HepG2 (cell line): ENCODE data around the gene EEPD1. TPM values are rescaled to one million over a fixed set of nuclear protein-coding genes. Genes with fewer than 3 reads are reported as not detected.

ENCODE experiments used
- ADNP ChIP-seq: sonication (generic); formaldehyde crosslinking; IDR thresholded peaks from 2 replicates; pipeline ENCODE4 v1.4.0; 2020; ENCODE audit warnings: missing genetic modification reagents
- ATF7 ChIP-seq, 2 experiments: fragments of 450-650 bp in 1 of 2; sonication (generic) in 1 of 2; formaldehyde crosslinking in 1 of 2; IDR thresholded peaks; 2 replicates each; pipeline versions ENCODE4 v1.4.0 to v1.6.1; 2016 to 2020; ENCODE audit warnings: antibody characterized with exemption in 1 of 2, mild to moderate bottlenecking in 1 of 2, missing genetic modification reagents in 1 of 2
- KLF11 ChIP-seq: IDR thresholded peaks from 2 replicates; pipeline ENCODE4 v1.6.1; 2016; ENCODE audit warnings: missing compliant biosample characterization
- MED1 ChIP-seq: sonication (generic); formaldehyde crosslinking; IDR thresholded peaks from 2 replicates; pipeline ENCODE4 v1.4.0; 2020; ENCODE audit warnings: missing genetic modification reagents
- NR3C1 ChIP-seq: sonication (generic); formaldehyde crosslinking; IDR thresholded peaks from 2 replicates; pipeline ENCODE4 v1.4.0; 2020; ENCODE audit warnings: missing genetic modification reagents
- POLR2A ChIP-seq, 2 experiments: IDR thresholded peaks; 2 replicates each; pipeline ENCODE4 v1.6.1; 2011; ENCODE audit warnings: low read depth in 2 of 2, low read length in 2 of 2, mild to moderate bottlenecking in 1 of 2, moderate library complexity in 1 of 2; ENCODE audit not compliant: insufficient read depth in 1 of 2
- RFX3 ChIP-seq: IDR thresholded peaks from 2 replicates; pipeline ENCODE4 v1.6.1; 2016; ENCODE audit warnings: missing biosample characterization, missing genetic modification reagents
- SOX13 ChIP-seq, 3 experiments: fragments of 450-650 bp in 1 of 3; sonication (generic) in 1 of 3; formaldehyde crosslinking in 1 of 3; IDR thresholded peaks in 2 of 3; conservative IDR thresholded peaks in 1 of 3; 2 replicates each; pipeline versions ENCODE4 v1.5.0 to v1.6.1; 2016 to 2020; ENCODE audit warnings: antibody characterized with exemption in 1 of 3, mild to moderate bottlenecking in 1 of 3, missing compliant biosample characterization in 1 of 3, missing genetic modification reagents in 1 of 3, moderate library complexity in 1 of 3
- ZBTB42 ChIP-seq: sonication (generic); formaldehyde crosslinking; IDR thresholded peaks from 2 replicates; pipeline ENCODE4 v1.5.0; 2020; ENCODE audit warnings: mild to moderate bottlenecking, missing genetic modification reagents
- ZBTB49 ChIP-seq: sonication (generic); formaldehyde crosslinking; IDR thresholded peaks from 2 replicates; pipeline ENCODE4 v1.4.0; 2020; ENCODE audit warnings: missing genetic modification reagents, borderline replicate concordance
- ZNF30 ChIP-seq: sonication (generic); formaldehyde crosslinking; IDR thresholded peaks from 2 replicates; pipeline ENCODE4 v1.5.0; 2020; ENCODE audit warnings: mild to moderate bottlenecking, missing genetic modification reagents
- ZNF484 ChIP-seq: sonication (generic); formaldehyde crosslinking; IDR thresholded peaks from 2 replicates; pipeline ENCODE4 v1.5.1; 2020; ENCODE audit warnings: mild to moderate bottlenecking, low read depth, missing genetic modification reagents, borderline replicate concordance
- ZNF546 ChIP-seq: sonication (generic); formaldehyde crosslinking; conservative IDR thresholded peaks from 2 replicates; pipeline ENCODE4 v1.8.1; 2023; ENCODE audit warnings: mild to moderate bottlenecking, missing genetic modification reagents
- ZNF75D ChIP-seq: sonication (generic); formaldehyde crosslinking; IDR thresholded peaks from 2 replicates; pipeline ENCODE4 v1.8.1; 2023; ENCODE audit warnings: missing genetic modification reagents, mild to moderate bottlenecking, borderline replicate concordance
- ZNF775 ChIP-seq: sonication (generic); formaldehyde crosslinking; IDR thresholded peaks from 2 replicates; pipeline ENCODE4 v1.4.0; 2020; ENCODE audit warnings: missing genetic modification reagents, mild to moderate bottlenecking, moderate library complexity, borderline replicate concordance
- ZNF841 ChIP-seq: sonication (generic); formaldehyde crosslinking; IDR thresholded peaks from 2 replicates; pipeline ENCODE4 v1.8.1; 2023; ENCODE audit warnings: missing genetic modification reagents, borderline replicate concordance
- ZSCAN30 ChIP-seq: sonication (generic); formaldehyde crosslinking; IDR thresholded peaks from 2 replicates; pipeline ENCODE4 v1.5.0; 2020; ENCODE audit warnings: mild to moderate bottlenecking, missing genetic modification reagents
- polyA plus RNA-seq, 8 experiments: library from polyadenylated mRNA; depleted of rRNA in 3 of 8; stranded (reverse) in 7 of 8; unstranded in 1 of 8; fragments of >200 nt; fragmentation: Illumina TruSeq in 4 of 8; extraction: Trizol in 4 of 8; gene quantifications; 2 replicates each; pipeline versions ENCODE4 v1.2.1 to v1.2.3, GENCODE V29; 2011 to 2016; ENCODE audit warnings: low read depth in 4 of 8, missing spikeins in 1 of 8, mixed read lengths in 1 of 8; ENCODE audit not compliant: insufficient read depth in 1 of 8
- total RNA-seq, 5 experiments: library from RNA; depleted of rRNA; stranded (reverse); fragments of >200 nt; fragmentation: Illumina TruSeq; extraction: Trizol; gene quantifications; 2 replicates each; pipeline ENCODE4 v1.2.3, GENCODE V29; 2016; ENCODE audit warnings: low read depth in 1 of 5
- TF ChIP-seq, protein P1 (sequence below): sonication (generic); formaldehyde crosslinking; IDR thresholded peaks from 2 replicates; pipeline ENCODE4 v1.4.0; 2020; ENCODE audit warnings: missing genetic modification reagents
- TF ChIP-seq, protein P2 (sequence below): sonication (generic); formaldehyde crosslinking; IDR thresholded peaks from 2 replicates; pipeline ENCODE4 v1.5.1; 2020; ENCODE audit warnings: missing genetic modification reagents, mild to moderate bottlenecking, borderline replicate concordance
- TF ChIP-seq, protein P3 (sequence below): sonication (generic); formaldehyde crosslinking; IDR thresholded peaks from 2 replicates; pipeline ENCODE4 v1.4.0; 2020; ENCODE audit warnings: low read depth, mild to moderate bottlenecking, missing genetic modification reagents

The EEPD1 gene
- total and polyA plus RNA-seq, 2 of the 13 experiments (the other 11 are each of a cell fraction or from before 2014, with no cell fraction given), result 10.1 to 16.4 TPM

DNA sequence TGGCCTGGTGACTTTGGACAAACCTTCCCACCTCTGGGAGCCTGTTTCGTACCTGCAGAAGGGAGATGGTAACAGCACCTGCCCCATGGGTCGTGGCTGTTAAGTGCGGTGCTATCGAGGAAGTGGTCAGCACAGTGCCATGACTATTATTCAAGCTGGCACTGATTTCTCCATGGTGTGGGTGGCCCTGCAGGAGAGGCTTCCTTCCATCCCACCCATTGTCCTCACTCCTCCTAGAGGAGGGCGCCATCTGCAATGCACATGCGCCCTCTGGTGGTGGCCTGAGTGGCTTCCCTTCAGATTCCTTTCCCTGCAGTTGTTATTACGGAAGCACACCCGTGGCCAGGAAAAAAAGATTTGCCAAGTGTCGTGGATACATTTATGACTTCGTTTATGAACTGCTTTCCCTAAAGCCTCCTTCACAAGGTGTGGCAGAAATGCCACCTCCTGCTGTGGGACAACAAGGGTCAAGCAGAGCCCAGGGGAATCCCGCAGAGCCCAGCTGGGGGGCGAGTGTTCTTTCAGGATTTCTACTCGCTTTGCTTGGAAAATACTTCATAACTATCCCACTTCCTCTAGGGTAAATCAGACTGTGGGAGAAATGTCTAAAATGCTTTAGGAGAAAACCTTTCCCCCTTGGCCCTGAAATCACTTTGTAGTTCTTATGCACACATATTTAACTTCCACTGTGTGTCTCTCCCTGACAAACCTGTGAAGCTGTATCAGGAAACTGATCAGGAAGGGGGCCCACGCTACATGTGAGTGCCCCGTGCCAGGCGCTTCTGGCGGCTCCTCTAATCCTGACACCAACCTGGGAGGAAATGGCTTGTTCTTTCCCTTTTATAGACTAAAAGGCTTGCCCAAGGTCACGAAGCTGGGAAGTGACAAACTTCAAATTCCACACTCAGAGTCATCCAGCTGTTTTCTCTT lies 138.6 kb downstream of the EEPD1 start (continued):
- TF ChIP-seq, protein P1, sequence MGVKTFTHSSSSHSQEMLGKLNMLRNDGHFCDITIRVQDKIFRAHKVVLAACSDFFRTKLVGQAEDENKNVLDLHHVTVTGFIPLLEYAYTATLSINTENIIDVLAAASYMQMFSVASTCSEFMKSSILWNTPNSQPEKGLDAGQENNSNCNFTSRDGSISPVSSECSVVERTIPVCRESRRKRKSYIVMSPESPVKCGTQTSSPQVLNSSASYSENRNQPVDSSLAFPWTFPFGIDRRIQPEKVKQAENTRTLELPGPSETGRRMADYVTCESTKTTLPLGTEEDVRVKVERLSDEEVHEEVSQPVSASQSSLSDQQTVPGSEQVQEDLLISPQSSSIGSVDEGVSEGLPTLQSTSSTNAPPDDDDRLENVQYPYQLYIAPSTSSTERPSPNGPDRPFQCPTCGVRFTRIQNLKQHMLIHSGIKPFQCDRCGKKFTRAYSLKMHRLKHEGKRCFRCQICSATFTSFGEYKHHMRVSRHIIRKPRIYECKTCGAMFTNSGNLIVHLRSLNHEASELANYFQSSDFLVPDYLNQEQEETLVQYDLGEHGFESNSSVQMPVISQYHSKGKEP (CRISPR knock-in tag), result no peak
- TF ChIP-seq ZNF30, result no peak
- no peak for TF ChIP-seq ZBTB49 (CRISPR knock-in tag)
- no peak for TF ChIP-seq ZNF775
- TF ChIP-seq ZNF75D (CRISPR knock-in tag), result no peak
- TF ChIP-seq ATF7 (IDR thresholded peaks at IDR 0.05), result no peak
- TF ChIP-seq ATF7 (CRISPR knock-in tag; IDR thresholded peaks at IDR 0.05), result no peak
- no peak for TF ChIP-seq RFX3 (CRISPR knock-in tag)
- TF ChIP-seq KLF11 (CRISPR knock-in tag), result no peak
- no peak for TF ChIP-seq POLR2A (IDR thresholded peaks at IDR 0.05; ENCODE audit: insufficient read depth in 1 of 2, low read depth in 2 of 2, low read length in 2 of 2)
- no peak for TF ChIP-seq ZSCAN30 (CRISPR knock-in tag)
- no peak for TF ChIP-seq SOX13 (IDR thresholded peaks at IDR 0.05)
- TF ChIP-seq SOX13 (CRISPR knock-in tag; conservative IDR thresholded peaks at IDR 0.05 in 1 of 2, IDR thresholded peaks at IDR 0.05 in 1 of 2), result peak in 1 of 2 experiments; percentile 58; a peak in 1 of 4 replicates
- no peak for TF ChIP-seq ADNP (CRISPR knock-in tag)
- peak; percentile 26; the same call in 1 of the 2 replicates for TF ChIP-seq MED1 (CRISPR knock-in tag)
- TF ChIP-seq ZNF841 (CRISPR knock-in tag), result no peak
- no peak for TF ChIP-seq NR3C1 (CRISPR knock-in tag)
- no peak for TF ChIP-seq ZNF546 (CRISPR knock-in tag)
- TF ChIP-seq, protein P2, sequence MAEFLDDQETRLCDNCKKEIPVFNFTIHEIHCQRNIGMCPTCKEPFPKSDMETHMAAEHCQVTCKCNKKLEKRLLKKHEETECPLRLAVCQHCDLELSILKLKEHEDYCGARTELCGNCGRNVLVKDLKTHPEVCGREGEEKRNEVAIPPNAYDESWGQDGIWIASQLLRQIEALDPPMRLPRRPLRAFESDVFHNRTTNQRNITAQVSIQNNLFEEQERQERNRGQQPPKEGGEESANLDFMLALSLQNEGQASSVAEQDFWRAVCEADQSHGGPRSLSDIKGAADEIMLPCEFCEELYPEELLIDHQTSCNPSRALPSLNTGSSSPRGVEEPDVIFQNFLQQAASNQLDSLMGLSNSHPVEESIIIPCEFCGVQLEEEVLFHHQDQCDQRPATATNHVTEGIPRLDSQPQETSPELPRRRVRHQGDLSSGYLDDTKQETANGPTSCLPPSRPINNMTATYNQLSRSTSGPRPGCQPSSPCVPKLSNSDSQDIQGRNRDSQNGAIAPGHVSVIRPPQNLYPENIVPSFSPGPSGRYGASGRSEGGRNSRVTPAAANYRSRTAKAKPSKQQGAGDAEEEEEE (CRISPR knock-in tag), result 0 out of 2 replicates have a peak, but pooled peaks have one; percentile 30
- no peak for TF ChIP-seq ZNF484 (CRISPR knock-in tag)
- no peak for TF ChIP-seq ZBTB42 (CRISPR knock-in tag)
- TF ChIP-seq, protein P3, sequence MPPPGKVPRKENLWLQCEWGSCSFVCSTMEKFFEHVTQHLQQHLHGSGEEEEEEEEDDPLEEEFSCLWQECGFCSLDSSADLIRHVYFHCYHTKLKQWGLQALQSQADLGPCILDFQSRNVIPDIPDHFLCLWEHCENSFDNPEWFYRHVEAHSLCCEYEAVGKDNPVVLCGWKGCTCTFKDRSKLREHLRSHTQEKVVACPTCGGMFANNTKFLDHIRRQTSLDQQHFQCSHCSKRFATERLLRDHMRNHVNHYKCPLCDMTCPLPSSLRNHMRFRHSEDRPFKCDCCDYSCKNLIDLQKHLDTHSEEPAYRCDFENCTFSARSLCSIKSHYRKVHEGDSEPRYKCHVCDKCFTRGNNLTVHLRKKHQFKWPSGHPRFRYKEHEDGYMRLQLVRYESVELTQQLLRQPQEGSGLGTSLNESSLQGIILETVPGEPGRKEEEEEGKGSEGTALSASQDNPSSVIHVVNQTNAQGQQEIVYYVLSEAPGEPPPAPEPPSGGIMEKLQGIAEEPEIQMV (CRISPR knock-in tag), result 0 out of 2 replicates have a peak, but pooled peaks have one; percentile 52
